HG03060 (cell line): ENCODE measurements around the gene AOPEP.

ENCODE experiments used
- ATAC-seq: cut with Tn5 transposase; IDR thresholded peaks from one replicate; pipeline ENCODE4 v1.9.1; 2021; ENCODE audit warnings: low read depth, moderate number of reproducible peaks; ENCODE audit not compliant: unreplicated experiment

AOPEP gene

DNA sequence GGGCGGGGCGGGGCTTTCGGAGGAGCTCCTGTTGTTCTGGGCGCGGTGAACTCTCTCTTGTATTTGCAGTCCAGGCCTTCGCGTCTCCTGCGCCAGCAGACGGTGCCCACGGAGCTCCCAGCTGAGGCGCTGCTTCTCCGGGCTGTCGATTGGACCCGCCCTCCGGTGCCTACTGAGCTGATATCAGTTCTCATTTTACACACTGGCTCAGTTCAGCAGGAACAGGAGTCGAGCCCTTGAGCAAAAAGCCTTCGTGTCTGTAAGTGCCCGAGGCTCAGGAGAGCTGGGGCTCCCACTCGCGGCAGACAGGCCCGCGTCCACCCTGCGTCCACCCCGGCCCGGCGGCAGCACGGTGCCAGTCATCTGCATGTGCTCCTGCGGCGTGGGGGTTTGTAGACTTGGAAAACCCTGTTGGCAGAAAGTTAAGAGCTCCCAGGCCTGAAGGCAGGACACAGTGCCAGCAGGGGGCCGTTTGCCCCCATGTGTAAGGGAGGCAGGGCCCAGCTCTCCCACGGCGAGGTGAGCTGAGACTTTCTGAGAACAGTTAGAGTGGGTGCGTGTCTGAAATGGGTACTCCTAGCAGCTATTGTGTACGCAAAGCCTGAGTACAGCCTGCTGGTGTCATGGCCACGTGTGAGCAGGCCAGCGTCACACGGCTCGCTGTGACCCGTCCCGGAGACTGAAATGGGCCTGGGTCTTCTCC is 359.5 kb downstream of the AOPEP start:
- ATAC-seq, result no peak

DNA sequence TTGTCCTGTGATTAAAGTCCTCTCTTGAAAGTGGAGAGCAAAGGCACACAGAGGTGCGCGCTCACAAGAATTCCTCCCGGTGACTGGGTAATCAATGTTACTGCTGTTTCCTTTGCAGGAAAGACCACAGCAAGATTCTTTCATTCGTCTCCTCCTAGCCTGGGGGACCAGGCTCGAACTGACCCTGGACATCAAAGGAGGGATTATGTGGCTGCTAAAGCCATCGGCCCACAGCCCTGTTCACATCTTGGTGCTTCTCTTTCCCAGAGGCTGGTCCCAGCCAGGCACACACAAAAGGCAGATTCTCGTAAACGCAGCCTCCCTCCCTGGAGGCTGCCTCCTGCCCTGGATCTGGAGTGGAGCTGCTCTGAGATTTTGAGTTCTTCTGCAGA is 360.1 kb downstream of the AOPEP start:
- ATAC-seq, result no peak

DNA sequence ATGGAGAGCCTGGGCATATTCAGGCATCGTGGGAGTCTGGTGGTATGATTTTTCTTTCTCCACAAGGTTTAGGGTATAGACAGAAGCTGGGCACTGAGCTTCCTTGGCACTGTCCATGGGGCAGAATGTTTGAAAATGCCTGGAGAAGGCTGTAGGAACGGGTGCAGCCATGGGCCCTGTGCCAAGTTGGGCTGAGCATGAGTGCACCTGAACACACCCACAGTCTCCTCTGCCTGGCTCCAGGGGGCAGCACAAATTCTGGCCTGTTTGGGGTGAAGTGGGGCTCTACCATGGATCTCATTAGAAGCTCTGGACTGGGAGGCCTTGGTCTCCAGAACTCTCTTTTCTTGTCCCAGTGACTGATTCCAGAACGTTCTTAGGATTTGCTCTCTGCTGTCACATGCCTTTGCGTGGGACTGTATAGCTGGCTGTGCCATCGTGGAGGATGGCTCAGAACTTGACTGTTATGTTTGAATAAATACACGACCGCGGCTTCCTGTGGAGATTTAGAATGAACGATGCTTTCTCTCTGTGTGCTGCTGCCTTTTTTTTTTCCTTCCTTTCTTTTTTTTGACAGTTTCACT is 361.3 kb downstream of the AOPEP start:
- no peak for ATAC-seq

DNA sequence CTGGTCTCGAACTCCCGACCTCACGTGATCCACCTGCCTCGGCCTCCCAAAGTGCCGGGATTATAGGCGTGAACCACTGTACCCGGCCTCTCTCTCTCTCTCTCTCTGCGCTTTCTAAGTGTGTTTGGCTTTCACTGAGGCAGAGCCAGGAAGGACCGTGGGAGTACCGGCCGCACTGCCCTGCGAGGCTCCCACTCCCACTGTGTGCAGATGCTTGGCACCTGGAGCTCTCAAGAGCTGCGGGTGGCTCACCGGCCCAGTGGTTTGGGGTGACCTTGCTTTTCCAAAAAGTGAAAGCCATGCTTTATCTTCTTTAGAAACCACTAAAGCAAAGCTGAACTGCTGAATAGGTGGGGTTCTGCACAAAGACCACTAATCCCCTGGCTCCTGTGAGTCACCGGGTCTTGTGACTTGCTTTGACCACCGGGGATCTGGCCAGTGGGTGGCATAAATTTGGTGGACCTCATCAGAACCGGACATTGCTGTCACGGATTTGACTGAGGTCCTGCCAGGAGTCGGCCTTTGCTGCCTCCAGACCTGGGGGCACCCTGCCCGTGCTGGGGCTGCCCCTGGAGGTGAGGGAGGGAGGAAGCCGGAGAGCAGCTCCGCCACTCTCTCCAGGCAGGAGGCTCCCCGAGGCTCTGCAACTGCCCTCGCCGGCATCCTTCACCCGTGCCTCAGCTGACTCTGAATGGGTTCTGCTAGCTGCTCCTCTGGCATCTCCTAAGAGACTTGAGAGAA is 362.1 kb downstream of the AOPEP start:
- no peak for ATAC-seq

DNA sequence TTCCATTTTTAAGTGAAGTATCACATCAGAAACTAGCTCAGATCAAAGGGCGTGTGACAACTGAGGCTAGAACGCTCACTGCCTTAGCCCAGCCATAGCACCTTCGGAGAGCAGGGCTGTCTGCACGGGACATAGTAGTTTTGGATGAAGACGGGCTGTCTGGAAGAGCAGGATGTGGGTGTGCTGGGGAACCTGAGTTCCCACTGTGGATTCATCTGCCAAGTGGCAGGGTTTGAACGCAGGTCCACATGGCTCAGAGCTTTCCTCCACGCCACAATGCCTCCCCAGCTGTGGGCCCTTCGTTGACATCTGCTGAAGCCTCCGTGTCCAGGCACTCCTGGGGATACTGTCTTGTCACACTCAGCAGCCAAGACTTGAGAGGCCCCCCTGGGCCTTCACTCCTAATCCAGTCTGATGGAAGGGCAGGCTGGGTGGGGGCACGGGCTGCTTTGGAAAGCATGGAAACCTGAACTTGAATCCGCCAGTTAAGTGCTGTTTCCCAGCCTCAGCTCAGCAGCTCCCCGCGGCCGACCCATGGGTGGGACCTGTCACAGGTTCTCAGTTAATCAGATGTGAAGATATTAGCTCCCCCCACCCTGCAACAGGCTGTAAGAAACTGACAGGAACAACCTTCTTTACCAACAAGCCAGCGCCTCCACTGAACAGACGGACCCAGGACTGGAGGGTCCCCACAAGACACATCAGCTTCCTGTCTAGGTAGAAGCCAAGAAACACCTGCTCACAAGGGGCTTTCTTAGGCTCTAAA is 362.9 kb downstream of the AOPEP start:
- ATAC-seq, result no peak

DNA sequence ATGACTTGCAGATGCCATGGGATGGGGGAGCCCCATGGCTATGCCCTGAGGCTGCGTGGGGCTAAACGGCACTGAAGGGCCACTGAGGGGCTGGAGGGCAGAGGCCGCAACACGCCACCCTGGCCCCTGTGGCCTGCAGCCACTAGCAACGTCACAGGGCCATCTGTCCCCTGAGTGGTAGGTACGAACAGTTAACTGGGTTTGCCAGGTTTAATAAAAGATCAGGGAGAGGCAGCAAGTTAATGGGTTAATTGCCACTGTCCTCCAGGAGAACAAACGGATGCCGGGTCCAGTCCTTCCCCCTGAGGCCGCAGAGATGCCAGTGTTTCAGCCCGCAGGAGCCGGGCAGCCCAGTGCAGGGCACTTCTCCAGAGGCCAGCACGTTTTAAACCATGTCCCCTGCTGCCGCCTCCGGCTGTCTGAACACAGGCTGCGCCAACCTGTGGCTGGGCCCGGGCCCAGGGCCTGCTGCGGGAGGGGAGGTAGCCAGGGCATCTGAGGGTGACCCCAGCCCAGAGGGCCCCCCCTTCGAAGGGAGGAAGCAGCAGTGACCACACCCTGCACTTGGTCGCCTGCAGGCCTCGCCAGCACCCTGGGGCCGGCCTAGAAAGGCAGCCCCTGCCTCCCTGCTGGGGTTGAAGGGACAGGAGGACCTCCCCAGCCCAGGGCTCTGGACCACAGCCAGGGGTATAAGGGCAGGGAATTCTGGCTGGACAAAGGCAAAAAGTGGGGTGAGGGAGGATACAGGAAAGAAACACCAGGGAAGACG is 363.7 kb downstream of the AOPEP start:
- no peak for ATAC-seq

DNA sequence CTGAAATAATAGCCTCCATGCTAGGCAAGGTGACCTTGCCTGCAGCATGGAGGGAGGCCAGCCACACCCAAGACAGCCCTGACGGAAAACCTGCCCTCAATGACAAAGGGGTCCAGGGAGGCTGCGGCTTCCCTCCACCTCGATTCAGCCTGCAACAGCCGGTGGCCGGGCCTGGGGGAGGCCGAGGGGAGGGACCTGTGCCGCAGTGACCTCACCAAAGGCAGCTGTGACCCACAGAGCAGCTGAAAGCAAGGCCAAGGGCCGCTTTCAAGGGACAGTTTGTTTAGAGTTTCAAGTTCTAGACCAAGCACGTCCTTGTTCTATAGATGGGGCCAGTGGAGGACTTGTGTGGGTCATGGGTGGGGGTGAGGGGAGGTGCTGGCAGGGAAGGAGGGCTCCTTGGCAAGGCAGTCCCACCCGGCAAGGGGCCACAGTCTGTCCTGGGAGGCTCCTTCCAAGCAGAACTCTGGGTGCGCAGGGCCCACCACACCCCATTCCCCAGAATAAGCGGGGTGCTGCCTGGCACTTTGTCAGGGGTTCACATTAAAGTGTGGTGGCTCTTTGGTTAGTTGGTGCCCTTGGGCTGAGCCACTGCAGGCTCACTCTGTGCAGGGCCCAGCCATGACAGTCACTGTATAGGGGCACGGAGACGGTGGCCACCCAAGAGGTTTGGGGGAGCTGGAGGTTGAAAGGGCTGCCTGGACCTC is 364.5 kb downstream of the AOPEP start:
- ATAC-seq, result no peak

DNA sequence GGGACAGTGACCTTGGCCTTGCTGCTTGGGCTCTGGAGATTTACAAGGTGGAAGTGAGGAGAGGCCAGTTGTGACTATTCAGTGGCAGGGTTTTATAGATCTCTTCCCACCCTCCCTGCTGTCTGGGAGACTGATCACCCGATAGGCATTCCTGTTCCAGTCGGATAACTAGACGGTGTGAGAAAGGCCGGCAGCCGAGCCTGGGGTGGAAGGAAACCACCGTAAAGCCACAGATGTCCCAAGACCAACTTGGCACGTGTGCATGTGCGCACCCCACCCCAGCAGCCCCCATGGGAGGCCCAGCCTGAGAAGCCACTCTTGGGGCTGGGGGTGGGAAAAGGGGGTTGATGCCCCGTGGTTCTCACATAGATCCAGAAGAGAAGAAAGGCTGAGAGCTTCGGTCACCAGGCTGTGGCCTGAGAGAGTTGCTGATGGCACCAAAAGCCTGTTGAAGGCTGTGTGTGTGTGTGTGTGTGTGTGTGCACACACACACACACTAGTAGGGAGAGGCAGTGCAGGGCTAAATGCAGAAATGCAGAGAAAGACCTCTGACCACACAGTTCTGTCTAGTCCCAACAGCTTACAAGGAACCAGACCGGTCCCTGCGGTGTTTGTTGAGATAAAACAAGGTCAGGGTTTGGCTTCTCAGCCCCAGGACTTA is 365.2 kb downstream of the AOPEP start:
- no peak for ATAC-seq

DNA sequence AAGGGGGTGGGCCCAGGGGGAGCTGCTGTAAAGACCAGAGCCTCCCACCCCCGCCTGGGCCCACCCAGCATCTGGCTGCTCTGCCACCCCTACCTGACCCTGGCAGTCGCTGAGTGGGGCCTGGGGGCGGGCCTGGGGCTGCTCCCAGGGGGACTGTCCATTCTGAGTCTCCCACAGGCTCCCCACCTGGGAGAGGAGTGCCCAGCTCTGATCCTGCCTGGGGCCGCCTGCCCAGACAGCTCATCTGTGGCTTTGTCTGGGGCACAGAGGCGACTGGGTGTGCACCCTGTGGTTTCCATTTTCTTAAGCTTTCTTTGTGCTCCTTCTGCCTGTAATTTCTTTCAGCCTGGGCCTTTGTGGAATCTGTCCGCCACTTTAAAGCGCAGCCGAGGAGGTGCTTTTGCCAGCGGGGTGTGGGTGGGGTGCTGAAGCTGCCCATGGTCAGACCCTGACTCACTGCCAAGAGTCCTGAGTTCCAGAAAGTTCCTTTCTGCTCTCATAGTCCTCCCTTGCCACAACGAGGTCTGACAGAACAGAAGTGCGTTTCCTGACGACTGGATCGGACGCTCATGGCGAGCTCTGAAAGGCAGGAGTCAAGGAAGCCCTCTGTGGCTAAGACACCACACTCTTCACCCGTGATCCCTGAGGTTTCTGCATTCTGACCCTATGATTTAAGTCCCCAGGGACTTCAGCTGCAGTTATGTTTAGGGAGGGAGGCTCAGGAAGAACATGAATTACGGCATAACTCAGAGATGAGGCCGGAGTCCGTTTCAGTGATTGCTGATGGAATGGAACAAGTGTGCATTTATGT is 366.0 kb downstream of the AOPEP start:
- no peak for ATAC-seq

DNA sequence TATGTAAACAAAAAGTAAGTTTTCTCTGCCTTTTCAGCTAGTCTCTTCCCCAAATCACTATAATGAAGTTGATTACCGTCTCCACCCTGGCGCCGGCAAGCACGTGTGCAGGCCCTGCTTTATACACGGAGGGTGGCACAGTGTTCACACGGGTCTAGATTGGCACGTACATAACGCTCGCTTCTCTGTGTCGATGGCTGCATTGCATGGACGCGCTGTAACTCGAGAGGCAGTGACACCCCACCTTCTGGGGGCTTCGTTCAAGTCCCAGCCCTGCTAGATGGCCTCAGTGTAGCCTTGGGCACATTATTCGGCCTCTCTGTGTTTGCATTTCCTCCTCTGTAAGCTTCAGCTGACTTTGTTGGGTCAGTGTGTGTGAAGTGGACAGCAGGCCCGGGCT is 367.1 kb downstream of the AOPEP start:
- ATAC-seq, result no peak

DNA sequence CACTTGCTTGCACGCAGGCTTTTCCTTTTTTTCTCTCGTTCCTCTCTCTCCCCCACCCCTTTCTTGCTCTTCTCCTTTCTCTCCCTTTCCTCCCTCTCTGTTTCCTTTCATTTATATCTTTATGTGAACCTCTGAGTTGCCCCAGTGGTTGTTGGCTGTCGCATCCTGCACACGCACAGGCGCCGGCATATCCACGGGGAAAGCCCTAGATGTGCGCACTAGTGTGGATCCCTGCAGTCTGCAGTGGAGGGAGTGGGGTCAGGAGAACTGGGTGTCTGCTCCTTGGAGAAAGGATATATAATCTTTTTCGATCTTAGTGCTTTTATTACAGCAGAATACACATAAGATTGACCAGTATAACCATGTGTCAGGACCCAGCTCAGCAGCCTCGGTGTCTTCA is 367.5 kb downstream of the AOPEP start:
- no peak for ATAC-seq

DNA sequence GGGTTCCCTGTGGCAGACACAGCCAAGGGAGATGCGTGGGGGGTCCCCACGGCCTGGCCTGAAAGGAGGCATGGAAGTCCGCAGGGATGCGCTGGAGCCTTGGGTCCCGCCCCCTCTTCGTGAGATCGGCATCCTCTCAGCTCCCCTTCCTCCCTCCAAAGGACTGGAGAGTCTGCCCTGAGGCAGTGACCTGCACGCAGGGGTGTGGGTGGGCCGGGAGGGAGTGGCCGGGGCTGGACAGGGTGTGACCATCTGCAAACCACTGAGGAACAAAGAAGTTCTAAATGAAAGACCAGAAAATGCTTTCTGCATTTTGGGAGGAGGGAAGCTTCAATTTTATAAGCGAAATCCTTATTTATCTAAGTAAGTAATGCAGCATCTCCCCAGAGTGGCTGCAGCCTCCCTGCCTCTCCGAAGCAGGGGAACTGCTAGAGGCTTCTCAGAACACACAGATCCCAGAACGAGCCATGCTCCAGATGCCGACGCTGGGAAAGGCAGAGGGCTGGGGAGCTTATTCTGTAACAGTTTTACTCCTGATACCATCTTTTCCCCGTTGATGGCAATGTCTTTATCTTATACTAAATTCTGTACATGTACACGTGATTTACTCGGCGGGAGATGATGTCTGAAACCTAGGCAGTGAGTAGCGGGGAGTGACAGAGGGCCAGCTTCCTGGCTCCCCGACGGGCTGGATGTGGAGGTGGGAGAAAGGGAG is 369.3 kb downstream of the AOPEP start:
- ATAC-seq, result no peak

DNA sequence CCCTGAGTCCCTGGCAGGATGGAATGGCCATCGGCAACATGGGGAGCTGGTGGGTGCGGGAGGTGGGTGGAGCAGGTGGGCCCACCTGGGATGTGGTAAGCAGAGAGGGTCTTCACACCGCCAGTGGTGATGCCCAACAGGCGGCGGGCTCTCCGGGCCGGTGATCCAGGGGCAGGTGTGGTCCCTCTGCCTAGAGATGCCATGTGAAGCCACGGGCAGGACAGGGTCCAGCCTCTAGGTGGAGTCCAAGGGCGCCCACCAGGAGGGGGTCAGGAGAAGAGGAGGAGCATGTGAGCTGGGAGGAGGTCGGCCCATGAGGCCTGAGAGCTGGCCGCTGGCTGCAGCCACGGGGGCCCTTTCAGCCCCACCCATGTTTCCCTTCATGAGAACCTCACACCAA is 369.9 kb downstream of the AOPEP start:
- ATAC-seq, result no peak

DNA sequence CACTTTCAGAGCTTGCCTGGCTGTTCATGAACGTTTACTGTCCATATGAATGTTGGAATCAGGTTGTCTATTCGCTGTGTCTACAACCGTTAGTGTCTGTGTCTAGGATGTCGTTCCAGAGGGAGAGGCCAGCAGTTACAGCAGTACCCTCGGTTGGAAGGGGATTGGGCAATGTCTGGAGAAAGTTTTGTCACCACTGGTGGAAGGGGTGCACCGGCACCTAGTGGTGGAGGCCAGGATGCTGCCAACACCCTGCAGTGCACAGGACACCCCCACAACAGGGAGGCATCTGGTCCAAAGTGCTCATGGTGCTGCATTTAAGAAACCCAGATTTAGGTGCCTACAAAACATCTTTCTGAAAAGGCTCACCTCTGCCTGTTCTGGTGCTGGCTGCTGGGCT is 370.3 kb downstream of the AOPEP start:
- ATAC-seq, result no peak

DNA sequence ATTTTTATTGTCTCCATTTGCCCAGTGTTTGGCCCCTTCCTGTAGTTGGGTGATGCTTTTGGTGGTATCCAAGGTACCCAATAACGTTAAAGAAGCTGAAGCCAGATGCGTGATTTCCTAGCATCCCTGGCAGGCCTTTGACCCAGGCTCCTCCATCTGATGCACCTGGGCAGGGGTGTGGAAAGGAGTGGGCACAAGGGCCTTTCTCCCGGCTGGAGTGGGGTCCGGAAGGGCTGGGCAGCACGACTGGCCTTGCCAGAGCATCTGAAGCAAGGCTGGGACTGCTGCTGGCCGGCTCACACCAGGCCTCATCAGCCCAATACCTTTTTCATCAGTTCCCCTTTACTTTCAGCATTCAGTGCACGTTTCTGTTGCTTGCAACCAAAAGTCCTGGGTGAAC is 370.8 kb downstream of the AOPEP start:
- no peak for ATAC-seq

DNA sequence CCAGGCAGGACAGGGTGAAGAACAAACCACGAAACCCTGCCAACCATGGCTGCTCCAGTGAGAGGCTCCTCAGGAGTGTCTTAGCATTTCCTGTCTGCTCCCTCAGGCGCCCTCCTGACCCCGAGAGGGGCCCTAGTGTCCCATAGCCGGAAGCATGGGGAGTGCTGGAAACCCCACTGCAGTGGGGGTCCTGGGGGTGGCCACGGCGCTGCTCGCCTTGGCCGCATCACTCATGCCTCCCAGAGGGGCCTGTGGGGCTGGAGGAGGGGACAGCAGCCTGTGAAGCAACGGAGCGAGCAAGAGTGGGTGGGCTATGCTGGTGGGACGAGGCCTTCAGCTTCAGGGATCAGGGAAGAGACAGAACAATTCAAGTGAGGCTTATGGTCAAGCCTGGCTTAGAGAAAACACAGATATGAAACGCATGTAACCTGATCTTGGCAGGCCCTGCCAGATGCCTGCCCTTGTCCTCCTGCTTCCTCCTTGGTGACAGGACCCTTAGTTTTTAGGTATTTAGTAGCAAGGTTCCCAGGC is 372.0 kb downstream of the AOPEP start:
- no peak for ATAC-seq

DNA sequence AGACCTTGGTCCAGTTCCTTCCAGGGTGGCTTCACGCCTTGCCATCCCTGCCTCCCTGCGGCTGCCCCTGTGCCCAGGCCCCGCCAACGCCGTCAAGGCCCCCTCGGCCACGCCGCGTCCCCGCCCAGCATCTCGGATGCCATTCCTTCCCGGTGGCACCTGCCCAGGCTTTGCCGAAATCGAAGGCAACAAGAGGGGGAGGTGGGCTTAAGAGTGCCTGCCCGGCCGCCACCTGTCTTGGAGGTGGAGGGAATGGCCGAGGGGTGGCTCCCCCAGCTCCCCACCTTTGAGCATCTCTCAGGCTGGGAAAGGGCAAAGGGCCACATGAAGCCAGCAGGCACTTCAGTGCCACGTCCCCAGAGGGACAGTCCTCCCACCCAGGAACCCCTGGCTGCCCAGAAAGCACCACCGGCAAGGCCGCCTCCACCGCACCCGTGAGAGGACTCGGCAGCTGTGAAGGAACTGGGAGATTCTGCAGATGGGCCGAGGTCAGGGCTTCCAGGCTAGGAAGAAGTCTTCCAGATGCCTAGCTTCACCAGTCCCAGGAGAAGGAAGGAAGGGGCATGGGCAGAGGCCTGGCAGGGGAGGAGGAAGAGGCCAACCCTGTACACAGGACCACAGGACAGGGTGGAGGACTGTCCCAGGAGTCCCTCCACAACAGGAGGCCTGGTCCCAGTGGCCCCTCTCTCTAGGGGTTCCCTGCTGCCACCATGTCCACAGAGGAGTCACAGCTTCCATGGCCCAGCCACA is 373.0 kb downstream of the AOPEP start:
- ATAC-seq, result no peak
